DND-41 (cell line): Measurements from ENCODE around the gene NPNT.

Experiments used
- ATAC-seq: fragments of 200-7000 bp; cut with Tn5 transposase; 3 replicates; pipeline ENCODE4 v1.9.1; 2021; ENCODE audit warnings: low read depth; ENCODE audit not compliant: insufficient read depth
- DNase-seq: peaks from one replicate; pipeline ENCODE4 v3.0.0-alpha.2; 2020
- H2AFZ ChIP-seq: 2 replicates; pipeline ENCODE4 v1.6.0; 2012; ENCODE audit warnings: low read depth, low read length
- H3K27ac ChIP-seq: 2 replicates; pipeline ENCODE4 v1.5.1; 2012; ENCODE audit warnings: low read length, inconsistent platforms
- H3K27me3 ChIP-seq: fragments of 200-600 bp; sonication (generic); 2 replicates; pipeline ENCODE4 v1.6.0; 2012; ENCODE audit warnings: low read length, mild to moderate bottlenecking, inconsistent platforms; ENCODE audit not compliant: insufficient read depth, poor library complexity
- H3K36me3 ChIP-seq: 2 replicates; pipeline ENCODE4 v1.5.1; 2012; ENCODE audit warnings: low read length, inconsistent platforms; ENCODE audit not compliant: insufficient read depth
- H3K4me1 ChIP-seq: 2 replicates; pipeline ENCODE4 v1.5.1; 2012; ENCODE audit warnings: mild to moderate bottlenecking, low read length; ENCODE audit not compliant: insufficient read depth
- H3K4me2 ChIP-seq: 2 replicates; pipeline ENCODE4 v1.6.0; 2012; ENCODE audit warnings: mild to moderate bottlenecking, moderate library complexity, low read length, inconsistent platforms; ENCODE audit not compliant: insufficient read depth
- H3K4me3 ChIP-seq, 2 experiments: fragments of 200-600 bp in 1 of 2; shearing (Covaris generic) in 1 of 2; 2 replicates each; pipeline ENCODE4 v1.5.1; 2012 to 2016; ENCODE audit warnings: inconsistent platforms in 2 of 2, low read length in 2 of 2, mild to moderate bottlenecking in 2 of 2, low read depth in 1 of 2, moderate library complexity in 1 of 2
- H3K79me2 ChIP-seq: 2 replicates; pipeline ENCODE4 v1.6.0; 2012; ENCODE audit warnings: low read length, inconsistent platforms; ENCODE audit not compliant: insufficient read depth
- H3K9ac ChIP-seq: 2 replicates; pipeline ENCODE4 v1.6.0; 2012; ENCODE audit warnings: low read depth, mild to moderate bottlenecking, inconsistent platforms, low read length, moderate library complexity
- H3K9me3 ChIP-seq: 2 replicates; pipeline ENCODE4 v1.5.1; 2012; ENCODE audit warnings: low read length, moderate library complexity, mild to moderate bottlenecking, inconsistent platforms; ENCODE audit not compliant: insufficient read depth, severe bottlenecking
- H4K20me1 ChIP-seq: 2 replicates; pipeline ENCODE4 v1.6.0; 2012; ENCODE audit warnings: low read length; ENCODE audit not compliant: insufficient read depth
- CTCF ChIP-seq: IDR thresholded peaks from 2 replicates; pipeline ENCODE4 v1.5.1; 2012; ENCODE audit warnings: borderline replicate concordance, low read length, moderate library complexity, mild to moderate bottlenecking; ENCODE audit not compliant: poor library complexity, severe bottlenecking; ENCODE audit errors: extremely low read depth
- EZH2 ChIP-seq: IDR thresholded peaks from 3 replicates; pipeline ENCODE4 v1.6.1; 2012; ENCODE audit warnings: borderline replicate concordance, low read depth, mild to moderate bottlenecking, moderate library complexity, low read length, inconsistent platforms; ENCODE audit not compliant: severe bottlenecking

NPNT gene

GRCh38 chr4:105934386-105934785, 39.1 kb downstream of the NPNT start:
- ATAC-seq (no peak), DNase-seq (no peak)
- Histone ChIP-seq H3K4me1 (no peaks in the 10 kb centered on the region), H3K27ac (no peak overlapping the region), H3K4me2 (no peak overlapping the region), H3K79me2 (no peaks in the 10 kb centered on the region), H3K9me3 (no peaks in the 10 kb centered on the region), H2AFZ (no peak overlapping the region), H3K4me3 (no peak overlapping the region), H3K9ac (no peak overlapping the region), H3K36me3 (no peaks in the 10 kb centered on the region), H3K27me3 (peaks cover 5% of the 10 kb centered on the region), H4K20me1 (no peaks in the 10 kb centered on the region)
- no peak for TF ChIP-seq CTCF
- no peak for TF ChIP-seq EZH2

GRCh38 chr4:105936901-105937300, 41.6 kb downstream of the NPNT start:
- no peak overlapping the region for H3K4me3 ChIP-seq
- DNase-seq (no peak), ATAC-seq (no peak)
- H3K36me3 ChIP-seq = no peaks in the 10 kb centered on the region
- no peaks in the 10 kb centered on the region for H3K79me2 ChIP-seq
- no peak overlapping the region for H3K9ac ChIP-seq
- H4K20me1 ChIP-seq = no peaks in the 10 kb centered on the region
- no peak overlapping the region for H2AFZ ChIP-seq
- H3K27me3 ChIP-seq = peaks cover 5% of the 10 kb centered on the region
- no peaks in the 10 kb centered on the region for H3K4me1 ChIP-seq
- TF ChIP-seq EZH2 = no peak
- TF ChIP-seq CTCF = no peak
- no peak overlapping the region for H3K27ac ChIP-seq
- no peaks in the 10 kb centered on the region for H3K9me3 ChIP-seq
- H3K4me2 ChIP-seq = no peak overlapping the region

GRCh38 chr4:105937759-105938158, 42.5 kb downstream of the NPNT start:
- H3K4me1 ChIP-seq = no peaks in the 10 kb centered on the region
- H3K4me2 ChIP-seq = no peak overlapping the region
- no peak for ATAC-seq
- H3K27ac ChIP-seq = no peak overlapping the region
- TF ChIP-seq CTCF (no peak), EZH2 (no peak)
- no peak overlapping the region for H2AFZ ChIP-seq
- no peak overlapping the region for H3K9ac ChIP-seq
- H3K9me3 ChIP-seq = no peaks in the 10 kb centered on the region
- no peaks in the 10 kb centered on the region for H3K36me3 ChIP-seq
- no peaks in the 10 kb centered on the region for H4K20me1 ChIP-seq
- no peak overlapping the region for H3K4me3 ChIP-seq
- no peaks in the 10 kb centered on the region for H3K79me2 ChIP-seq
- DNase-seq = no peak
- no peaks in the 10 kb centered on the region for H3K27me3 ChIP-seq

GRCh38 chr4:105943234-105943633, 48.0 kb downstream of the NPNT start:
- H3K4me3 ChIP-seq = no peak overlapping the region
- no peak overlapping the region for H3K27ac ChIP-seq
- ATAC-seq = no peak
- H3K79me2 ChIP-seq = no peaks in the 10 kb centered on the region
- H3K4me1 ChIP-seq = no peaks in the 10 kb centered on the region
- H4K20me1 ChIP-seq = no peaks in the 10 kb centered on the region
- TF ChIP-seq EZH2 = no peak
- TF ChIP-seq CTCF = no peak
- H2AFZ ChIP-seq = no peak overlapping the region
- no peak for DNase-seq
- H3K27me3 ChIP-seq = no peaks in the 10 kb centered on the region
- H3K9me3 ChIP-seq = no peaks in the 10 kb centered on the region
- H3K36me3 ChIP-seq = no peaks in the 10 kb centered on the region
- H3K4me2 ChIP-seq = no peak overlapping the region
- H3K9ac ChIP-seq = no peak overlapping the region
